Measurements from ENCODE around the gene APBA2.

DNA sequence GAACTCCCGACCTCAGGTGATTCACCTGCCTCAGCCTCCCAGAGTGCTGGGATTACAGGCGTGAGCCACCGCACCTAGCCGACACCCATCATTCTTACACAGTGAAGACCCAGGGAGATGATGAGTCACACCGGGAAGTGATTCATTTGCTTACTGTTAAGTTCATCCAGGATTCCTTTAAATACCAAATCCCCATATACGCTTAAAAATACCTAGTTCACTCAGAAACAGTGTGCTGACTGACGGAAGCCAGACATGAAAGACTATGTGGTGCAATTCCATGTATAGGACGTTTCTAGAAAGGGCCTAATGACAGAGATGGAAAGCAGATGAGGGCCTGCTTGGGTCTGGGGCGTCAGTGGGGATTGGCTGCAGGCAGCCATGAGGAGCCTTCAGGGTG, 75.2 kb downstream of the APBA2 start:
- TF ChIP-seq, protein P1, sequence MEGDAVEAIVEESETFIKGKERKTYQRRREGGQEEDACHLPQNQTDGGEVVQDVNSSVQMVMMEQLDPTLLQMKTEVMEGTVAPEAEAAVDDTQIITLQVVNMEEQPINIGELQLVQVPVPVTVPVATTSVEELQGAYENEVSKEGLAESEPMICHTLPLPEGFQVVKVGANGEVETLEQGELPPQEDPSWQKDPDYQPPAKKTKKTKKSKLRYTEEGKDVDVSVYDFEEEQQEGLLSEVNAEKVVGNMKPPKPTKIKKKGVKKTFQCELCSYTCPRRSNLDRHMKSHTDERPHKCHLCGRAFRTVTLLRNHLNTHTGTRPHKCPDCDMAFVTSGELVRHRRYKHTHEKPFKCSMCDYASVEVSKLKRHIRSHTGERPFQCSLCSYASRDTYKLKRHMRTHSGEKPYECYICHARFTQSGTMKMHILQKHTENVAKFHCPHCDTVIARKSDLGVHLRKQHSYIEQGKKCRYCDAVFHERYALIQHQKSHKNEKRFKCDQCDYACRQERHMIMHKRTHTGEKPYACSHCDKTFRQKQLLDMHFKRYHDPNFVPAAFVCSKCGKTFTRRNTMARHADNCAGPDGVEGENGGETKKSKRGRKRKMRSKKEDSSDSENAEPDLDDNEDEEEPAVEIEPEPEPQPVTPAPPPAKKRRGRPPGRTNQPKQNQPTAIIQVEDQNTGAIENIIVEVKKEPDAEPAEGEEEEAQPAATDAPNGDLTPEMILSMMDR (IDR thresholded peaks at IDR 0.05; ENCODE audit: low read depth, low read length) = no peak
- TF ChIP-seq POLR2A (IDR thresholded peaks at IDR 0.05; ENCODE audit: extremely low read depth, insufficient read length) (no peak), MYC (IDR thresholded peaks at IDR 0.05; ENCODE audit: low read depth, low read length) (no peak)
- TF ChIP-seq, protein P2, sequence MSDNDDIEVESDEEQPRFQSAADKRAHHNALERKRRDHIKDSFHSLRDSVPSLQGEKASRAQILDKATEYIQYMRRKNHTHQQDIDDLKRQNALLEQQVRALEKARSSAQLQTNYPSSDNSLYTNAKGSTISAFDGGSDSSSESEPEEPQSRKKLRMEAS (IDR thresholded peaks at IDR 0.05; ENCODE audit: low read depth, low read length) = no peak

Data from NB4 (cell line).